K562 (cell line): ENCODE data around the gene CBX4. TPM values are rescaled to one million over a fixed set of nuclear protein-coding genes. Genes with fewer than 3 reads are reported as not detected.

Source experiments
- ATAC-seq: fragments of 200-7000 bp; cut with Tn5 transposase; 3 replicates; pipeline ENCODE4 v1.9.1; 2020; ENCODE audit warnings: moderate library complexity
- BruUV-seq: library from RNA; stranded (reverse); fragments of 400-500 nt; replicated peaks from 2 replicates; lab custom pipeline; 2021; lab: Mats Ljungman, UMichigan
- CTCF ChIA-PET: fragments of 300-600 bp; formaldehyde crosslinking; extraction: SDS; loops from one replicate; lab custom pipeline; 2021; ENCODE audit warnings: low intra/inter-chr PET ratio; lab: Yijun Ruan, JAX
- POLR2A ChIA-PET: fragments of 300-600, 350-650 bp; sonication (Branson Sonifier 250); formaldehyde crosslinking; extraction: SDS; loops from one replicate; lab custom pipeline; 2021; ENCODE audit warnings: antibody characterized with exemption, inconsistent platforms; lab: Yijun Ruan, JAX
- DNase-seq, 4 experiments: peaks; one replicate each; pipeline versions ENCODE4 v3.0.0 to v3.0.0-alpha.2; 2011 to 2018; ENCODE audit warnings: low spot score in 3 of 4, mixed read lengths in 3 of 4; ENCODE audit errors: extremely low read depth in 1 of 4
- FAIRE-seq: peaks from 2 replicates; lab custom pipeline; 2011; peaks lifted over from hg19 to GRCh38; lab: Jason Lieb, UNC
- H2AFZ ChIP-seq: 2 replicates; pipeline ENCODE4 v1.6.0; 2011; ENCODE audit warnings: low read depth, low read length, control low read depth, inconsistent platforms
- H3K27ac ChIP-seq: fragments of 200-600 bp; 3 replicates; pipeline ENCODE4 v1.8.0; 2011; ENCODE audit warnings: low read depth, mild to moderate bottlenecking, control low read depth, inconsistent platforms, low read length, moderate library complexity, mixed read lengths; ENCODE audit errors: extremely low read depth
- H3K27me3 ChIP-seq, 2 experiments: fragments of 300-600 bp in 1 of 2; 2 replicates in 1 of 2; 3 replicates in 1 of 2; pipeline versions ENCODE4 v1.6.0 to v1.8.0; 2011; ENCODE audit warnings: inconsistent platforms in 2 of 2, low read length in 2 of 2, mild to moderate bottlenecking in 1 of 2, mixed read lengths in 1 of 2, moderate library complexity in 1 of 2; ENCODE audit not compliant: control insufficient read depth in 2 of 2, insufficient read depth in 2 of 2
- H3K36me3 ChIP-seq: fragments of 300-600 bp; 3 replicates; pipeline ENCODE4 v1.8.0; 2011; ENCODE audit warnings: mild to moderate bottlenecking, low read length, inconsistent platforms; ENCODE audit not compliant: control insufficient read depth, insufficient read depth
- H3K4me1 ChIP-seq, 2 experiments: fragments of 200-600 bp in 1 of 2; replicated peaks in 1 of 2; 2 replicates in 1 of 2; 3 replicates in 1 of 2; pipeline versions ENCODE4 v1.5.1 to v1.8.0; 2011; ENCODE audit warnings: inconsistent platforms in 2 of 2, low read length in 2 of 2, mild to moderate bottlenecking in 1 of 2, mixed read lengths in 1 of 2, moderate library complexity in 1 of 2; ENCODE audit not compliant: control insufficient read depth in 2 of 2, insufficient read depth in 2 of 2
- H3K4me2 ChIP-seq: 2 replicates; pipeline ENCODE4 v1.6.1; 2011; ENCODE audit warnings: low read length, control low read depth, inconsistent platforms, mixed read lengths; ENCODE audit not compliant: insufficient read depth
- H3K4me3 ChIP-seq: fragments of 200-600 bp; sonication (generic), shearing (Covaris generic); 2 replicates; pipeline ENCODE4 v1.5.1; 2016; ENCODE audit warnings: control low read depth, inconsistent platforms
- H3K79me2 ChIP-seq: fragments of 200-600 bp; 3 replicates; pipeline ENCODE4 v1.8.0; 2011; ENCODE audit warnings: low read length, inconsistent platforms; ENCODE audit not compliant: control insufficient read depth, insufficient read depth
- H3K9ac ChIP-seq, 2 experiments: 2 replicates each; pipeline versions ENCODE4 v1.6.0 to v1.6.1; 2011; ENCODE audit warnings: low read depth in 2 of 2, low read length in 2 of 2, control low read depth in 1 of 2, inconsistent platforms in 1 of 2, mild to moderate bottlenecking in 1 of 2, mixed read lengths in 1 of 2; ENCODE audit not compliant: insufficient read depth in 1 of 2
- H3K9me1 ChIP-seq: one replicate; pipeline ENCODE4 v1.6.0; 2011; ENCODE audit warnings: inconsistent platforms, mild to moderate bottlenecking, low read length, moderate library complexity; ENCODE audit not compliant: control insufficient read depth, insufficient read depth
- H3K9me3 ChIP-seq: replicated peaks from 2 replicates; pipeline ENCODE4 v1.5.1; 2011; ENCODE audit warnings: low read depth, low read length, inconsistent platforms; ENCODE audit not compliant: control insufficient read depth, insufficient read depth
- H4K20me1 ChIP-seq: replicated peaks from 2 replicates; pipeline ENCODE4 v1.6.1; 2011; ENCODE audit warnings: low read length, inconsistent platforms, mixed read lengths; ENCODE audit not compliant: control insufficient read depth, insufficient read depth
- ESRRB ChIP-seq: fragments of 250-450 bp; sonication (Bioruptor Pico); IDR thresholded peaks from 2 replicates; pipeline ENCODE4 v1.5.0; 2020; ENCODE audit warnings: mild to moderate bottlenecking, moderate library complexity, borderline replicate concordance
- WGBS: fragments of 100-300 bp; shearing (Covaris generic); methylation state at CpG from one replicate; pipeline ENCODE4 v1.1.6; 2016; ENCODE audit warnings: low coverage, mixed read lengths; ENCODE audit not compliant: insufficient coverage; ENCODE audit errors: missing lambda C conversion rate; 5-methylcytosine and 5-hydroxymethylcytosine counted together
- in situ Hi-C: fragments of 300-500 bp; cut with MboI; formaldehyde crosslinking; loops from 4 replicates; pipeline ENCODE4 v1.15.0; 2018; ENCODE audit warnings: inconsistent platforms, mixed read lengths
- intact Hi-C: fragments of 100-400 bp; cut with micrococcal nuclease; formaldehyde crosslinking; loops from 2 replicates; pipeline ENCODE4 v1.14.2; 2022
- polyA plus RNA-seq, 8 experiments: library from polyadenylated mRNA; depleted of rRNA in 4 of 8; stranded (reverse) in 5 of 8; unstranded in 3 of 8; fragments of >200 nt; fragmentation: Nextera tagmentation in 2 of 8; fragmentation: Illumina TruSeq in 1 of 8; extraction: Ambion mirVana in 2 of 8; extraction: Trizol in 1 of 8; gene quantifications; 2 replicates each; pipeline versions ENCODE4 v1.2.1 to v1.2.3, GENCODE V29; 2011 to 2014; ENCODE audit warnings: inconsistent platforms in 1 of 8, missing spikeins in 1 of 8
- total RNA-seq, 7 experiments: library from RNA; depleted of rRNA in 6 of 7; stranded (reverse); fragments of >200 nt in 6 of 7; fragmentation: Illumina TruSeq in 2 of 7; extraction: Trizol in 2 of 7; gene quantifications; 2 replicates each; pipeline versions ENCODE4 v1.2.1 to v1.2.3, GENCODE V29; 2011 to 2021; ENCODE audit warnings: low replicate concordance in 1 of 7
- TF ChIP-seq, protein P1 (sequence below): sonication (generic); formaldehyde crosslinking; IDR thresholded peaks from 2 replicates; pipeline ENCODE4 v1.8.1; 2023; ENCODE audit warnings: mild to moderate bottlenecking, missing genetic modification reagents

Gene CBX4
- total and polyA plus RNA-seq, 9 of the 15 experiments (the other 6 are each of a cell fraction or from before 2014, with no cell fraction given), result 0.98 to 50.5 (median 10.0) TPM

DNA sequence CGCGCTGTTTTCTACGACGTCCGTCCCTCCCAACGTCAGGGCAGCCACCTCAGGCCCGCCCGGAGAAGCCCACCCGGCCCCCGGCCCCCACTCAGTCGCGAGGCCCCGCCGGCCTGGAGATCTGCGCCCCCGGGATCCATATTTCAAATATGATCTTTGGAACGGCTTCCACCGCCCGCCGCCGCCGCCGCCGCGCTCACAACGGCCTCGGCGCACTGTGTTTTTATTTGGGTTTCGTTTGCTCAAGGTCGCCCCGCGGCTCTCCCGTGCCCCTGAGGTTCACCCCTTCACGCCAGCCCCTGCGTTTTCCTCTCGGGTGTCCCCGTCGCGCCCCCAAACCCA is 4.2 kb upstream of the CBX4 start:
- intact Hi-C loops (no loop called here), in situ Hi-C loops (no loop called here)
- Histone ChIP-seq H3K4me3 (no peak overlapping the region), H3K79me2 (peaks cover 2% of the 10 kb centered on the region), H3K4me1 (peaks cover 21 to 62% of the 10 kb centered on the region in 2 experiments), H3K9me1 (no peaks in the 10 kb centered on the region), H2AFZ (no peak overlapping the region), H3K27me3 (no peaks in the 10 kb centered on the region), H3K4me2 (no peak overlapping the region), H3K36me3 (no peaks in the 10 kb centered on the region), H3K27ac (no peak overlapping the region), H4K20me1 (no peaks in the 10 kb centered on the region), H3K9me3 (no peaks in the 10 kb centered on the region), H3K9ac (no peak overlapping the region)
- ATAC-seq (no peak), FAIRE-seq (no peak), DNase-seq (no peak)
- 97% methylated on average over 12 of the region's 39 CpGs for WGBS
- no peak for TF ChIP-seq ESRRB
- TF ChIP-seq, protein P1, sequence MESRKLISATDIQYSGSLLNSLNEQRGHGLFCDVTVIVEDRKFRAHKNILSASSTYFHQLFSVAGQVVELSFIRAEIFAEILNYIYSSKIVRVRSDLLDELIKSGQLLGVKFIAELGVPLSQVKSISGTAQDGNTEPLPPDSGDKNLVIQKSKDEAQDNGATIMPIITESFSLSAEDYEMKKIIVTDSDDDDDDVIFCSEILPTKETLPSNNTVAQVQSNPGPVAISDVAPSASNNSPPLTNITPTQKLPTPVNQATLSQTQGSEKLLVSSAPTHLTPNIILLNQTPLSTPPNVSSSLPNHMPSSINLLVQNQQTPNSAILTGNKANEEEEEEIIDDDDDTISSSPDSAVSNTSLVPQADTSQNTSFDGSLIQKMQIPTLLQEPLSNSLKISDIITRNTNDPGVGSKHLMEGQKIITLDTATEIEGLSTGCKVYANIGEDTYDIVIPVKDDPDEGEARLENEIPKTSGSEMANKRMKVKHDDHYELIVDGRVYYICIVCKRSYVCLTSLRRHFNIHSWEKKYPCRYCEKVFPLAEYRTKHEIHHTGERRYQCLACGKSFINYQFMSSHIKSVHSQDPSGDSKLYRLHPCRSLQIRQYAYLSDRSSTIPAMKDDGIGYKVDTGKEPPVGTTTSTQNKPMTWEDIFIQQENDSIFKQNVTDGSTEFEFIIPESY (CRISPR knock-in tag), result 0 out of 2 replicates have a peak, but pooled peaks have one; percentile 36
- POLR2A ChIA-PET, result interaction anchor here (1.0 kb wide), 1 partner anchor 13 kb away, joined by 3 read pairs; no protein-coding TSS in a partner anchor
- CTCF ChIA-PET, result no interaction called here
- BruUV-seq, result no TSS peak
